Gastroesophageal sphincter (tissue), 3 donors: ENCODE measurements around the gene CDC45.

ENCODE experiments used
- CTCF ChIP-seq, 4 experiments: fragments of 200-600 bp in 2 of 4; fragments of 450-650 bp in 2 of 4; sonication (generic) in 1 of 4; IDR thresholded peaks; one replicate each; pipeline ENCODE4 v1.5.1; 2017 to 2019; ENCODE audit warnings: antibody characterized with exemption in 4 of 4, mild to moderate bottlenecking in 2 of 4, moderate library complexity in 2 of 4
- EP300 ChIP-seq: sonication (generic); formaldehyde crosslinking; IDR thresholded peaks from one replicate; pipeline ENCODE4 v1.6.1; 2017; ENCODE audit warnings: antibody characterized with exemption, mild to moderate bottlenecking
- POLR2AphosphoS5 ChIP-seq: sonication (generic); formaldehyde crosslinking; IDR thresholded peaks from one replicate; pipeline ENCODE4 v1.6.1; 2017; ENCODE audit warnings: antibody characterized with exemption

GRCh38 chr22:19555651-19556050 lies 75.9 kb downstream of the CDC45 start:
- TF ChIP-seq CTCF (IDR thresholded peaks at IDR 0.05) (no peak), POLR2AphosphoS5 (no peak), EP300 (no peak)
